Gastroesophageal sphincter (tissue), 4 donors: ENCODE results near the gene RHBDF1. TPM values are rescaled to one million over a fixed set of nuclear protein-coding genes. Genes with fewer than 3 reads are reported as not detected.

Source experiments
- ATAC-seq: fragments of 150-250 bp; one replicate; pipeline ENCODE4 v1.9.1; 2016; ENCODE audit warnings: mild to moderate bottlenecking, moderate library complexity
- H3K27ac ChIP-seq, 4 donors: fragments of 200-600 bp; sonication (generic) in 3 of 4; 1 replicate in 3 of 4; 2 replicates in 1 of 4; pipeline ENCODE4 v1.5.1; 2016 to 2019
- H3K27me3 ChIP-seq: fragments of 200-600 bp; sonication (generic); one replicate; pipeline ENCODE4 v1.5.1; 2019
- H3K36me3 ChIP-seq, 2 donors: fragments of 200-600 bp; sonication (generic); one replicate each; pipeline ENCODE4 v1.5.1; 2019; ENCODE audit warnings: control low read depth in 1 of 2
- H3K4me1 ChIP-seq, 3 donors: fragments of 200-600 bp; sonication (generic); 1 replicate in 2 of 3; 2 replicates in 1 of 3; pipeline ENCODE4 v1.5.1; 2016 to 2019; ENCODE audit warnings: control low read depth in 2 of 3
- H3K4me3 ChIP-seq, 2 donors: fragments of 200-600 bp; sonication (generic); one replicate each; pipeline ENCODE4 v1.5.1; 2019; ENCODE audit warnings: mild to moderate bottlenecking in 1 of 2, moderate library complexity in 1 of 2
- H3K9me3 ChIP-seq, 3 donors: fragments of 200-600 bp; sonication (generic); one replicate each; pipeline ENCODE4 v1.5.1; 2017 to 2019; ENCODE audit warnings: control low read depth in 2 of 3
- EP300 ChIP-seq: sonication (generic); formaldehyde crosslinking; IDR thresholded peaks from one replicate; pipeline ENCODE4 v1.6.1; 2017; ENCODE audit warnings: antibody characterized with exemption, mild to moderate bottlenecking
- POLR2A ChIP-seq, 2 donors: fragments of 450-650 bp; IDR thresholded peaks; one replicate each; pipeline ENCODE4 v1.6.1; 2017; ENCODE audit warnings: antibody characterized with exemption in 2 of 2, mild to moderate bottlenecking in 2 of 2, moderate library complexity in 1 of 2
- POLR2AphosphoS5 ChIP-seq: sonication (generic); formaldehyde crosslinking; IDR thresholded peaks from one replicate; pipeline ENCODE4 v1.6.1; 2017; ENCODE audit warnings: antibody characterized with exemption
- WGBS, 2 donors: methylation state at CpG; one replicate each; pipeline ENCODE4 v1.1.5; 2018; ENCODE audit warnings: low coverage in 1 of 2; 5-methylcytosine and 5-hydroxymethylcytosine counted together
- total RNA-seq, 4 donors: library from RNA; depleted of rRNA; stranded (reverse); fragments of >200 nt; gene quantifications; one replicate each; pipeline ENCODE4 v1.1.0, GENCODE V29; 2016
- TF ChIP-seq, protein P1 (sequence below), 4 experiments: fragments of 200-600 bp in 2 of 4; fragments of 450-650 bp in 2 of 4; sonication (generic) in 1 of 4; IDR thresholded peaks; one replicate each; pipeline ENCODE4 v1.5.1; 2017 to 2019; ENCODE audit warnings: antibody characterized with exemption in 4 of 4, mild to moderate bottlenecking in 2 of 4, moderate library complexity in 2 of 4

RHBDF1 gene
- total RNA-seq, 4 donors from 2014 or later, result 21.0 to 52.3 (median 33.0) TPM

DNA sequence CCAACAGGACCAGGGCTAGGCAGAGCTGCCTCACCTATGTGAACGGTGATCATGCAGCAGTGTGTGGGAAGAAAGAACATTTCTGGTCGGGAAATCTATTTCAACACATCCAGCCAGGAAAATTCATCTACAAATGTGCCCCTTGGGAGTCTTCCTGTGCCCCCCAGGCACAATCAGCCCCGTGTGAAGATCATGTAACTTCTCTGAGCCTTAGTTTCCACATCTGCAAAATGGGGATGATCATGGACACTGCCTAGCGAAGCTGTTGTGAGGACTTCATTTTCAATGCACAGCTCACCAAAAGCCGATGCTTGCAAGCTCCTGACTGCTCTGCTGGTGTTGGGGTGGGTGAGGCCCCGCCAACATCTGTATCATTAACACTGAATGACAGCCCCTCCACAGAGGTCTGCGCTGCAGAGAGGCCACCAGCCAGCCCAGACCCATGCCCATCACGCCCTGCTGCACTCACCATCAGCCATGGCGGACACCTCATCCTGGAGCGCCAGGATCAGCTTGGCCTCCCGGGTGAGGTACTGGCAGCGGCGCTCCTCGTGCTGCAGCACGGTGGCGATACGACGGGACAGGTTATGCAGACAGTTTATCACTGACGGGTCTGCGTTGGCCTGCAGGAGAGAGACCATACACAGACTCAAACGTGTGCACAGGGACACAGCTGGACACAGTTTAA, 39.9 kb upstream of the RHBDF1 start:
- no peaks in the 10 kb centered on the region for H3K27me3 ChIP-seq
- TF ChIP-seq POLR2AphosphoS5, result no peak
- no peak for TF ChIP-seq POLR2A (IDR thresholded peaks at IDR 0.05)
- no peak for TF ChIP-seq EP300
- TF ChIP-seq, protein P1, sequence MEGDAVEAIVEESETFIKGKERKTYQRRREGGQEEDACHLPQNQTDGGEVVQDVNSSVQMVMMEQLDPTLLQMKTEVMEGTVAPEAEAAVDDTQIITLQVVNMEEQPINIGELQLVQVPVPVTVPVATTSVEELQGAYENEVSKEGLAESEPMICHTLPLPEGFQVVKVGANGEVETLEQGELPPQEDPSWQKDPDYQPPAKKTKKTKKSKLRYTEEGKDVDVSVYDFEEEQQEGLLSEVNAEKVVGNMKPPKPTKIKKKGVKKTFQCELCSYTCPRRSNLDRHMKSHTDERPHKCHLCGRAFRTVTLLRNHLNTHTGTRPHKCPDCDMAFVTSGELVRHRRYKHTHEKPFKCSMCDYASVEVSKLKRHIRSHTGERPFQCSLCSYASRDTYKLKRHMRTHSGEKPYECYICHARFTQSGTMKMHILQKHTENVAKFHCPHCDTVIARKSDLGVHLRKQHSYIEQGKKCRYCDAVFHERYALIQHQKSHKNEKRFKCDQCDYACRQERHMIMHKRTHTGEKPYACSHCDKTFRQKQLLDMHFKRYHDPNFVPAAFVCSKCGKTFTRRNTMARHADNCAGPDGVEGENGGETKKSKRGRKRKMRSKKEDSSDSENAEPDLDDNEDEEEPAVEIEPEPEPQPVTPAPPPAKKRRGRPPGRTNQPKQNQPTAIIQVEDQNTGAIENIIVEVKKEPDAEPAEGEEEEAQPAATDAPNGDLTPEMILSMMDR (IDR thresholded peaks at IDR 0.05), result no peak
- H3K4me1 ChIP-seq, result peaks cover 0 to 9% (median 0%) of the 10 kb centered on the region in 3 donors
- no peak overlapping the region for H3K4me3 ChIP-seq
- ATAC-seq, result no peak
- no peaks in the 10 kb centered on the region for H3K9me3 ChIP-seq
- H3K27ac ChIP-seq, result no peak overlapping the region
- WGBS, 2 donors, result 89 to 93% methylated on average over 5 to 6 of the region's 21 CpGs
- H3K36me3 ChIP-seq, result peaks cover 0 to 90% of the 10 kb centered on the region in 2 donors

DNA sequence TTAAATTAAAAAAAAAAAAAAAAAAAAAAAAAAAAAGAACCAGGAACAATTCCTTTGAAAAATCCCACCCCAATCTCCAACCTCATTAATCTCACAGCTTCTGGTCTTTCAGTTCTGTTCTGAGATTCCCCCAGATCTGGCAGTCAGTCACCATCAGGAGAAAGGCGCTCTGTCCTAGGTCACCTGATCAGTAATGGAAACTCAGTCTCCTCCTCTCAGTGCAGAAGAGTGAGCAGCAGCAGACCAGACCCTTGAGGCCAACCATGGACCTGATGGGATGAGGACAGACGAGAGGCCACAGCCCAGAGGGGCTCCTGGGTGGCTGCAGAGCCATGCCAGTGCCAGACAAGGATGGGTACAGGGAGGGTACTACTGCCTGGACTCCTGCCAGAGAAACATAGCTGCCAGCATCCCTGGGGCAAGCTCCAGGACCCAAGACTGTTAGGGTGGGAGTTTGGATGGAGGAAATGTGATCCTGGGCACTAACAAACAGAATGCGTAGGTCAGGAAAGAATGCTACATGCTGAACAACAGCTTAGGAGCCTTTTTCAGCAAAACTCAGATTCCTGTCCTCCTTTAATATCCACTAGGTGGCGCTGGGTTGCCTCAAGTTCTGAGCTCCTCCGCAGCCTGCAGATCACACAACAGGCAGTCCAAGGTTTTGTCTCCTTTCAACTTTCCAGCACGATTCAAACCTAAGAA, 34.3 kb upstream of the RHBDF1 start:
- TF ChIP-seq EP300, result no peak
- TF ChIP-seq, protein P1 (IDR thresholded peaks at IDR 0.05), result peak in 3 of 4 experiments; percentile 74 to 79 (median 74)
- no peaks in the 10 kb centered on the region for H3K27me3 ChIP-seq
- peaks cover 0 to 13% (median 2%) of the 10 kb centered on the region in 3 donors for H3K4me1 ChIP-seq
- WGBS, 2 donors, result 0 to 20% methylated on average over 3 to 5 of the region's 6 CpGs
- H3K27ac ChIP-seq, result no peak overlapping the region
- ATAC-seq, result peak; percentile 59
- H3K36me3 ChIP-seq, result peaks cover 0 to 65% of the 10 kb centered on the region in 2 donors
- H3K4me3 ChIP-seq, result no peak overlapping the region
- no peaks in the 10 kb centered on the region for H3K9me3 ChIP-seq

DNA sequence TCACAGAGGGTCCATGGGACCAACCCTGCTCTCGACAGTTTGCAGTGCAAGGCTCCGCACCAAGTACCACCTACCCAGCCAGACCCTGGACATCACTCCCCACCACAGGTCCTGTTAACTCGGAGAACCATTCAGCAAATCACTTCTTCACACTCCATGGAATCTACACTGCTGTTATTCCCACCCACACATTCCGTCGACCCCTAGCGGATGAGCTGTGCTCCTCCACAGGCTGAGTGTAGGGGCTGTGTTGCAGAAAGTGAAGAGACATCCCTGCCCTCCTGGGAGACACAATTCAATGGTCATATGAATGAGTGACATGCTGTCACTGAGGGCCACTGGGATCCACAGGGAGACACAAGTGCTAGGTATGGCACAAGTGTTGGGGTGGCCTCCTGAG, 33.1 kb upstream of the RHBDF1 start:
- TF ChIP-seq EP300, result no peak
- TF ChIP-seq, protein P1 (IDR thresholded peaks at IDR 0.05), result no peak
- TF ChIP-seq POLR2AphosphoS5, result no peak
- TF ChIP-seq POLR2A (IDR thresholded peaks at IDR 0.05), result no peak
- no peaks in the 10 kb centered on the region for H3K27me3 ChIP-seq
- H3K36me3 ChIP-seq, result peaks cover 0 to 52% of the 10 kb centered on the region in 2 donors
- ATAC-seq, result no peak
- no peak overlapping the region for H3K27ac ChIP-seq
- no peaks in the 10 kb centered on the region for H3K9me3 ChIP-seq
- no peak overlapping the region for H3K4me3 ChIP-seq
- WGBS, 2 donors, result 91% methylated on average over 5 of the region's 6 CpGs; no CpG with 5 or more reads in 1 of the 2 donors
- H3K4me1 ChIP-seq, result peaks cover 0 to 22% (median 2%) of the 10 kb centered on the region in 3 donors

DNA sequence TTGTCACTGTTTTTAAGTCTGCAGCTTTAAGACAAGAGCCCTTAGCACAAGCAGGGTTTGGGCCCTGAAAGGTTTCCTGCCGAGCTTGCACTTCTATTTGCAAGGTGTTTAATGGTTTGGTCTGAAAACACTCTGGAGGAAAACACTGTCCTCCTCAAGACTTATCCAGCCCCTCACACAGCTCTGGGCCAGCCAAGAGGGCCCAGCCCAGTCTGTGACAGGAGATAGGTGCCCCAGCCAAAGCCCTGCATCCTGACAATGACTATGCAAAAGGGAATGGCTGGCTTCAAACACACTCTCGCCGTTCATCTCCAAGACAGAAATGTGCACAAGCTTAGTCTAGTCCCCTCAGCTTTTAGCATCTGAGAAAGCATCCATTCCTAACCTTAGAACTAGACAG, 32.5 kb upstream of the RHBDF1 start:
- TF ChIP-seq EP300 (no peak), POLR2A (IDR thresholded peaks at IDR 0.05) (no peak), POLR2AphosphoS5 (no peak)
- TF ChIP-seq, protein P1 (IDR thresholded peaks at IDR 0.05), result no peak
- no peaks in the 10 kb centered on the region for H3K9me3 ChIP-seq
- 60% methylated on average over 1 of the region's 3 CpGs; no CpG with 5 or more reads in 1 of the 2 donors for WGBS, 2 donors
- peaks cover 0 to 22% (median 2%) of the 10 kb centered on the region in 3 donors for H3K4me1 ChIP-seq
- no peak overlapping the region for H3K4me3 ChIP-seq
- H3K27ac ChIP-seq, result no peak overlapping the region
- ATAC-seq, result no peak
- peaks cover 0 to 51% of the 10 kb centered on the region in 2 donors for H3K36me3 ChIP-seq
- no peaks in the 10 kb centered on the region for H3K27me3 ChIP-seq
